ENCODE data around the gene HNRNPLL. TPM values are rescaled to one million over a fixed set of nuclear protein-coding genes. Genes with fewer than 3 reads are reported as not detected.

Gene HNRNPLL
- total and polyA plus RNA-seq, 2 of the 13 experiments (the other 11 are each of a cell fraction or from before 2014, with no cell fraction given) = 49.4 to 103 TPM

- no peak for TF ChIP-seq ZNF784 (CRISPR knock-in tag; IDR thresholded peaks at IDR 0.05; ENCODE audit: borderline replicate concordance)
- TF ChIP-seq ZFP90 (CRISPR knock-in tag; IDR thresholded peaks at IDR 0.05; ENCODE audit: borderline replicate concordance) = no peak
- no peak for TF ChIP-seq SATB2 (CRISPR knock-in tag; IDR thresholded peaks at IDR 0.05)
- no peak for TF ChIP-seq ZFP62 (CRISPR knock-in tag; IDR thresholded peaks at IDR 0.05)
- no peak for TF ChIP-seq ZNF720 (CRISPR knock-in tag; IDR thresholded peaks at IDR 0.05)
- TF ChIP-seq ZNF7 (CRISPR knock-in tag; IDR thresholded peaks at IDR 0.05) = no peak
- TF ChIP-seq U2AF1 (optimal IDR thresholded peaks at IDR 0.05; ENCODE audit: low read depth, low read length) = no peak
- TF ChIP-seq KDM5A (IDR thresholded peaks at IDR 0.05; ENCODE audit: borderline replicate concordance, low read length) = no peak
- peak; percentile 53; the same call in 1 of the 2 replicates for TF ChIP-seq FOXA3 (CRISPR knock-in tag; IDR thresholded peaks at IDR 0.05)
- peak; percentile 68; the same call in 1 of the 2 replicates for TF ChIP-seq ZNF331 (CRISPR knock-in tag; IDR thresholded peaks at IDR 0.05)
- TF ChIP-seq ZNF333 (CRISPR knock-in tag; IDR thresholded peaks at IDR 0.05; ENCODE audit: borderline replicate concordance) = no peak
- TF ChIP-seq ATAD3A (CRISPR knock-in tag; IDR thresholded peaks at IDR 0.05) = no peak
- no peak for TF ChIP-seq FLYWCH1 (CRISPR knock-in tag; IDR thresholded peaks at IDR 0.05)
- no peak; the same call in 1 of the 2 replicates for TF ChIP-seq ZKSCAN8 (CRISPR knock-in tag; IDR thresholded peaks at IDR 0.05; ENCODE audit: borderline replicate concordance)
- no peak for TF ChIP-seq RNF219 (CRISPR knock-in tag; IDR thresholded peaks at IDR 0.05)
- no peak for TF ChIP-seq ZKSCAN1 (IDR thresholded peaks at IDR 0.05; ENCODE audit: low read length)
- no peak for TF ChIP-seq MYNN (CRISPR knock-in tag; IDR thresholded peaks at IDR 0.05; ENCODE audit: low read depth)
- TF ChIP-seq ZNF549 (CRISPR knock-in tag; IDR thresholded peaks at IDR 0.05) = no peak
- peak; percentile 30; the same call in 1 of the 2 replicates for TF ChIP-seq NCOA2 (CRISPR knock-in tag; IDR thresholded peaks at IDR 0.05)
- no peak for TF ChIP-seq POLR2G (IDR thresholded peaks at IDR 0.05; ENCODE audit: low read depth, low read length)
- no peak for TF ChIP-seq ZNF180 (CRISPR knock-in tag; IDR thresholded peaks at IDR 0.05; ENCODE audit: borderline replicate concordance, low read depth)
- peak; percentile 89 for TF ChIP-seq RFX1 (IDR thresholded peaks at IDR 0.05)
- no peak for TF ChIP-seq EZH2 (conservative IDR thresholded peaks at IDR 0.05; ENCODE audit: low read depth, low read length)
- peak; percentile 55; the same call in 1 of the 2 replicates for TF ChIP-seq FOXA1 (IDR thresholded peaks at IDR 0.05)
- TF ChIP-seq FOXA1 (CRISPR knock-in tag; IDR thresholded peaks at IDR 0.05) = peak; percentile 71
- no peak for TF ChIP-seq ZSCAN9 (CRISPR knock-in tag; IDR thresholded peaks at IDR 0.05; ENCODE audit: borderline replicate concordance)
- TF ChIP-seq FOXJ3 (CRISPR knock-in tag; IDR thresholded peaks at IDR 0.05; ENCODE audit: borderline replicate concordance) = peak; percentile 70
- TF ChIP-seq RELA (CRISPR knock-in tag; IDR thresholded peaks at IDR 0.05) = no peak
- TF ChIP-seq DDIT3 (CRISPR knock-in tag; IDR thresholded peaks at IDR 0.05) = no peak
- TF ChIP-seq ZNF441 (CRISPR knock-in tag; IDR thresholded peaks at IDR 0.05; ENCODE audit: borderline replicate concordance) = no peak
- no peak for TF ChIP-seq EHMT2 (IDR thresholded peaks at IDR 0.05; ENCODE audit: borderline replicate concordance, low read depth, low read length)
- no peak for TF ChIP-seq NFKBIZ (CRISPR knock-in tag; IDR thresholded peaks at IDR 0.05)
Observed at GRCh38 chr2:38620282-38620977, 17.7 kb upstream of the HNRNPLL start (continued).
